GM10266 (cell line): ENCODE results near the gene TCOF1.

Experiments
- DNase-seq: peaks from one replicate; pipeline ENCODE4 v3.0.0; 2012; ENCODE audit errors: extremely low spot score
- TF ChIP-seq, protein P1 (sequence below): IDR thresholded peaks from 2 replicates; pipeline ENCODE4 v1.5.1; 2012; ENCODE audit warnings: mild to moderate bottlenecking, low read depth; ENCODE audit not compliant: control insufficient read depth, insufficient read depth; ENCODE audit errors: missing control alignments

Gene TCOF1

DNA sequence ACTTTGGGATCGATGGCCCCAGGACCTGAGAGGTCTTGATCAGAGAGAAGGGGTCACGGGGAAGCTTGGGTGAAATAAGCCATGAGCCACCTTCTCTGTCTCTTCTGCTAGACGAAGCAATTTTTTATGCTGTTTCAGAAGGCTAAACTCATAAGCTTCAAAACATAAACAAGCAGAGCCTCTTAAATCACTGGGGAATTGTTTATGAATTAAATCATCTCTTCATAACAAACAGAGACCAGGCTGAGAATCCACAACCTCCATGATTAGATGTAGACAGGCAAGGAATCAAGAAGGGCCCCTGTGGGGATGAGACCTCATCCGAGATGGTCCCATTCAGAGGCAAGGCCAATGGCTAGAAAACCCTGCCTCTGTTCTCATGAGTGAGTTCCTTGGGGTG is 21.7 kb upstream of the TCOF1 start:
- TF ChIP-seq, protein P1, sequence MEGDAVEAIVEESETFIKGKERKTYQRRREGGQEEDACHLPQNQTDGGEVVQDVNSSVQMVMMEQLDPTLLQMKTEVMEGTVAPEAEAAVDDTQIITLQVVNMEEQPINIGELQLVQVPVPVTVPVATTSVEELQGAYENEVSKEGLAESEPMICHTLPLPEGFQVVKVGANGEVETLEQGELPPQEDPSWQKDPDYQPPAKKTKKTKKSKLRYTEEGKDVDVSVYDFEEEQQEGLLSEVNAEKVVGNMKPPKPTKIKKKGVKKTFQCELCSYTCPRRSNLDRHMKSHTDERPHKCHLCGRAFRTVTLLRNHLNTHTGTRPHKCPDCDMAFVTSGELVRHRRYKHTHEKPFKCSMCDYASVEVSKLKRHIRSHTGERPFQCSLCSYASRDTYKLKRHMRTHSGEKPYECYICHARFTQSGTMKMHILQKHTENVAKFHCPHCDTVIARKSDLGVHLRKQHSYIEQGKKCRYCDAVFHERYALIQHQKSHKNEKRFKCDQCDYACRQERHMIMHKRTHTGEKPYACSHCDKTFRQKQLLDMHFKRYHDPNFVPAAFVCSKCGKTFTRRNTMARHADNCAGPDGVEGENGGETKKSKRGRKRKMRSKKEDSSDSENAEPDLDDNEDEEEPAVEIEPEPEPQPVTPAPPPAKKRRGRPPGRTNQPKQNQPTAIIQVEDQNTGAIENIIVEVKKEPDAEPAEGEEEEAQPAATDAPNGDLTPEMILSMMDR = no peak
- DNase-seq = no peak

DNA sequence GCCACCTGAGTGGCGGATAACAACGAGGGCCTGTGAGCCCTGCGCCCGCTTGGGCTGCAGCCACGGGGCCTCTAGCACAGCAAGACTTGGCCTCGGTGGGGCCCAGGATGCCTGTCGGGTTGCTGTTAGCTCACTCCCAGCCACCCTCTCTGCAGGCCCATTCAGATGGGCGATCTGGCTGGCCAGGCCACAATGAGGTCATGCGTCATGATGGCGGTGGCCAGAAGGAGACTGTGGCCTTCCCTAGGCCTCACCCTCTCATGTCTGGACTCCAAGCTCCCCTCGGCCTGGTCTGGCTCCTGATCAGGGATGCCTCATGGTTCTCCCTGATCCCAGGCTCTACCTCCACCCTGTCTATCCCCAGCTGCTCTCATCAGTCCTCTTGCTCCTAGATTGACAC is 19.0 kb upstream of the TCOF1 start:
- DNase-seq = no peak
- TF ChIP-seq, protein P1 = no peak

DNA sequence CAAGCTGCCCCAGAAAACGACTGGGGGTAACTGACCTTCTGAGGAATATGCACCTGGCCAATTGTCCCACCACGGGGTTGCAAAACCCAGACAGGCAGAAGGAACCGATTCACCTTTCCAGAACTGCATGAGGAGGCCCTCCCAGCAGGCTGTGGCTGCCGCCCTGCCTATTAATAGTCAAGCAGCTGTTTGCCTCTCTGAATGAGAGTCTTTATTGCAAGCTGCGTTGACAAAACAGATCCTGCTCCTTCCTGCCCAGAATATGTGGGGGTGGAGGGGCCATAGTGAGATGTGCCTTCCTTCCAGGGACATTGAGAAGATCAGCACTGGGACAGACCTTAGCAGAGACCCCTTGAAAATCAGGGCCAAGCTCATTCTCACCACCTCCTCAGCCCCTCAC is 18.3 kb upstream of the TCOF1 start:
- TF ChIP-seq, protein P1 = no peak
- DNase-seq = no peak

DNA sequence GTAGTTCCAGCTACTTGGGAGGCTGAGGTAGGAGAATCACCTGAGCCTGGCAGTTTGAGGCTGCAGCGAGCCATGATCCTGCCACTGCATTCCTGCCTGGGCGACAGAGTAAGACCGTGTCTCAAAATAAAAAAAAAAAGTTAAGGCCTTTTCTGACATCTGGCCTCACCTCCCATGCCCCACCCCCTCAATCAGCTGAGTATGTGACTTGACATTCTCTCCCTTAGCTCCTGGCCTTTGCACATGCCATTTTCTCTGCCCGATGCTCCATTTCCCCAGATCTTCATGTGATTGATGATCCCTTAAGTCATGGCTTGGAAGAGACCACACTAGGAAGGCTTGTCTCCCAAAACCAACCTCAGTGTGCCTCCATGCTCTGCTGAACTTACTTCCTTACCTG is 17.7 kb upstream of the TCOF1 start:
- DNase-seq = no peak
- TF ChIP-seq, protein P1 = no peak

DNA sequence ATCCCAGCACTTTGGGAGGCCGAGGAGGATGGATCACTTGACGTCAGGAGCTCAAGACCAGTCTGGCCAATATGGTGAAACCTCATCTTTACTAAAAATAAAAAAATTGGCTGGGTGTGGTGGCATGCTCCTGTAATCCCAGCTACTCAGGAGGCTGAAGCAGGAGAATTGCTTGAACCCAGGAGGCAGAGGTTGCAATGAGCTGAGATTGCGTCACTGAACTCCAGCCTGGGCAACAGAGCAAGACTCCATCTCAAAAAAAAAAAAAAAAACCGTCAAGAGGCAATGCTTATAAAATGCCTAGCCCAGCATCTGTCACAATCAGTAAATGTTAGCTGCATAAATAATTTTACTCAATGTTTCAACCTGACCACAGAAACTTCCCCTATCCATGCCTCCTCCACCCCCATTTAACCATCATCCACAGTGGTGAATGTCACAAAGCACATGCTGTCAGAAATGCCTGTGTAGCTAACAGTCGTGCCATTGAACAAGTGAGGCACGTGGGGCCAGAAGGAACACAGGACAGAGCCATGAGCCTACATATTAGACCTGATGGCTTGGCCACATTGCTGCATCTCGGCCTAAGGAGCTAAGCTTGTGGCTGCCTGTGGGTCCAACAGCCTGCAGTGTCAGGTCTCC is 16.8 kb upstream of the TCOF1 start:
- TF ChIP-seq, protein P1 = no peak
- no peak for DNase-seq

DNA sequence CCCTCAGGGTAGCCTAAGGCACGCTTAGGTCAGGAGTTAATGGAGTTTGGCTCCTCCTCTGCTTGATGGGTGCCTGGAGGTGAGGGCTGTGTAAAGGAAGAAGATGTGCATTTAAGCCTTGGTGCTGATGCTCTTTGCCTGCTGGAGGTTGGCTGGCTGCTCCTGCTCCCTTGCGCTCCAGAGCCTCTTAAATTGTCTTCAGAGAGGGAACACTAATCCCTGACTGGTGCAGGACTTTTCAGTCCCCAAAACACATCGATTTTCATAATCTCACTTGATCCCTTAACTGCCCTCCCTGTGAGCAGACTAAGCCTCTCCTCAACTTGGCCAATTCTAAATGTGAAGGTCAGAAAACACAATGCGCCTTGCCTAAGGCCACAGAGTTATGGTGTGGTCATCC is 16.2 kb upstream of the TCOF1 start:
- TF ChIP-seq, protein P1 = no peak
- DNase-seq = no peak

DNA sequence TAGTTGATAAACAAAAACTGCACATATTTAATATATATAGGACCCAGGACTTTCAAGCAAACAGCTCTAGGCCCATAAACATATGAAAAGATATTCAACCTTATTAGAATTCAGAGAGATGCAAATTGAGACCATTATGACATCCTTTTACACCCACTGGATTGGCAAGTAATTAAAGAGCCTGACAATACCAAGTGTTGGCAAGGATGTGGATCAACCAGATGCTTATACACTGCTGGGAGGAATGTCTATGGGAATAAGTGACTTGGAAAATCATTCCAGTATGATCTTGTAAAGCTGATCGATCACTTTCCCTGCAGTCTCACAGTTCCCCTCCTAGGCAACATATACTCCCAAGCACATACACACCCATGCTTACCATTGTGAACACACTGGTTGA is 15.5 kb upstream of the TCOF1 start:
- TF ChIP-seq, protein P1 = no peak
- no peak for DNase-seq
